RCC 7860 (cell line): ENCODE results near the gene ZFAND3.
"Not testable (repeated sequence)": the region's sequence is repeated elsewhere in the genome, so short reads cannot be mapped to it uniquely, and the experiment has no call there.

Source experiments
- DNase-seq: peaks from one replicate; pipeline ENCODE4 v3.0.0-alpha.2; 2015; ENCODE audit warnings: low spot score
- FAIRE-seq: peaks from 2 replicates; lab custom pipeline; 2012; peaks lifted over from hg19 to GRCh38; lab: Jason Lieb, UNC

Gene ZFAND3

GRCh38 chr6:37962481-37963080 lies 143.1 kb downstream of the ZFAND3 start:
- not testable (repeated sequence) for FAIRE-seq, DNase-seq

- FAIRE-seq (peak; percentile 93), DNase-seq (peak; percentile 79)
These were observed 146.6 kb downstream of the ZFAND3 start for GRCh38 chr6:37965964-37966676.

- FAIRE-seq (no peak), DNase-seq (no peak)
These were observed 147.3 kb downstream of the ZFAND3 start for GRCh38 chr6:37966801-37967200.

- DNase-seq (no peak), FAIRE-seq (no peak)
These were observed 148.1 kb downstream of the ZFAND3 start for GRCh38 chr6:37967651-37968050.

- DNase-seq: no peak
- no peak for FAIRE-seq
These were observed 151.7 kb downstream of the ZFAND3 start for GRCh38 chr6:37971266-37971665.

GRCh38 chr6:37971711-37972390 lies 152.3 kb downstream of the ZFAND3 start:
- DNase-seq (no peak), FAIRE-seq (no peak)

GRCh38 chr6:37972994-37973757 lies 153.6 kb downstream of the ZFAND3 start:
- DNase-seq (no peak), FAIRE-seq (no peak)

- DNase-seq (no peak), FAIRE-seq (no peak)
These were observed 154.9 kb downstream of the ZFAND3 start for GRCh38 chr6:37974381-37974780.

GRCh38 chr6:37974943-37975342 lies 155.4 kb downstream of the ZFAND3 start:
- FAIRE-seq: no peak
- DNase-seq: no peak

GRCh38 chr6:37977715-37978114 lies 158.2 kb downstream of the ZFAND3 start:
- no peak for DNase-seq
- no peak for FAIRE-seq

GRCh38 chr6:37979392-37980221 lies 160.1 kb downstream of the ZFAND3 start:
- FAIRE-seq: no peak

GRCh38 chr6:37980222-37980595 lies 160.7 kb downstream of the ZFAND3 start:
- FAIRE-seq (no peak), DNase-seq (no peak)

More at GRCh38 chr6:37979392-37980221, 160.1 kb downstream of the ZFAND3 start:
- no peak for DNase-seq

- FAIRE-seq: no peak
- no peak for DNase-seq
These were observed 162.1 kb downstream of the ZFAND3 start for GRCh38 chr6:37981626-37982025.

GRCh38 chr6:37982317-37982716 lies 162.8 kb downstream of the ZFAND3 start:
- DNase-seq (no peak), FAIRE-seq (no peak)

- DNase-seq (no peak), FAIRE-seq (no peak)
These were observed 164.4 kb downstream of the ZFAND3 start for GRCh38 chr6:37983720-37984501.

- FAIRE-seq (no peak), DNase-seq (no peak)
These were observed 165.1 kb downstream of the ZFAND3 start for GRCh38 chr6:37984578-37984977.

- no peak for DNase-seq
- no peak for FAIRE-seq
These were observed 165.8 kb downstream of the ZFAND3 start for GRCh38 chr6:37985355-37985754.

GRCh38 chr6:37987018-37987417 lies 167.5 kb downstream of the ZFAND3 start:
- FAIRE-seq: no peak
- DNase-seq: no peak

- DNase-seq (no peak), FAIRE-seq (no peak)
These were observed 168.0 kb downstream of the ZFAND3 start for GRCh38 chr6:37987559-37987958.

GRCh38 chr6:37988127-37988526 lies 168.6 kb downstream of the ZFAND3 start:
- FAIRE-seq (no peak), DNase-seq (no peak)
